ENCODE data around the gene RHOBTB1. TPM values are rescaled to one million over a fixed set of nuclear protein-coding genes. Genes with fewer than 3 reads are reported as not detected.

Gene RHOBTB1
- total RNA-seq, 1 donor from 2014 or later, result 21.5 TPM

GRCh38 chr10:60962946-60963345 lies 19.0 kb upstream of the RHOBTB1 start:
- H3K9me3 ChIP-seq (ENCODE audit: low read depth), result no peaks in the 10 kb centered on the region
- H3K36me3 Mint-ChIP-seq, result no peaks in the 10 kb centered on the region
- H3F3A ChIP-seq (ENCODE audit: low read depth), result no peaks in the 10 kb centered on the region
- no peak overlapping the region for H3K4me3 Mint-ChIP-seq
- H3K27ac ChIP-seq, result no peak overlapping the region
- no peak overlapping the region for H3K4me2 ChIP-seq
- peaks cover 4% of the 10 kb centered on the region for H3K4me1 Mint-ChIP-seq
- H3K9ac ChIP-seq, result no peak overlapping the region
- no peak for TF ChIP-seq EZH2 (IDR thresholded peaks at IDR 0.05)
- TF ChIP-seq EZH2phosphoT487 (IDR thresholded peaks at IDR 0.05), result no peak
- TF ChIP-seq CTCF (IDR thresholded peaks at IDR 0.05), result no peak
- no peaks in the 10 kb centered on the region for H3K79me2 ChIP-seq (ENCODE audit: low read depth)
- H3K4me3 ChIP-seq, result no peak overlapping the region
- no peak overlapping the region for H2AFZ ChIP-seq (replicated peaks)
- H3K27me3 Mint-ChIP-seq (ENCODE audit: insufficient read depth, low read depth), result peaks cover 2% of the 10 kb centered on the region
- H3K9me3 Mint-ChIP-seq, result no peaks in the 10 kb centered on the region
- H3K4me1 ChIP-seq, result no peaks in the 10 kb centered on the region
- H4K20me1 ChIP-seq (ENCODE audit: low read depth), result no peaks in the 10 kb centered on the region
- H3K27me3 ChIP-seq, result no peaks in the 10 kb centered on the region
- H3K27ac Mint-ChIP-seq, result no peak overlapping the region
- H3K36me3 ChIP-seq, result no peaks in the 10 kb centered on the region
- no peak for DNase-seq (ENCODE audit: low spot score)

- H2AFZ ChIP-seq (replicated peaks), result no peak overlapping the region
- no peak overlapping the region for H3K4me3 ChIP-seq
- no peak for DNase-seq (ENCODE audit: low spot score)
- H3K9ac ChIP-seq, result no peak overlapping the region
- Mint-ChIP-seq H3K27ac (no peak overlapping the region), H3K27me3 (ENCODE audit: insufficient read depth, low read depth) (no peaks in the 10 kb centered on the region), H3K36me3 (no peaks in the 10 kb centered on the region), H3K4me1 (peaks cover 4% of the 10 kb centered on the region), H3K9me3 (no peaks in the 10 kb centered on the region), H3K4me3 (no peak overlapping the region)
- H3K4me1 ChIP-seq, result no peaks in the 10 kb centered on the region
- no peaks in the 10 kb centered on the region for H4K20me1 ChIP-seq (ENCODE audit: low read depth)
- no peak overlapping the region for H3K27ac ChIP-seq
- no peaks in the 10 kb centered on the region for H3K27me3 ChIP-seq
- no peaks in the 10 kb centered on the region for H3K79me2 ChIP-seq (ENCODE audit: low read depth)
- no peaks in the 10 kb centered on the region for H3K36me3 ChIP-seq
- H3K4me2 ChIP-seq, result no peak overlapping the region
- H3K9me3 ChIP-seq (ENCODE audit: low read depth), result no peaks in the 10 kb centered on the region
- H3F3A ChIP-seq (ENCODE audit: low read depth), result no peaks in the 10 kb centered on the region
- TF ChIP-seq EZH2phosphoT487 (IDR thresholded peaks at IDR 0.05) (no peak), EZH2 (IDR thresholded peaks at IDR 0.05) (no peak), CTCF (IDR thresholded peaks at IDR 0.05) (no peak)
Observed at GRCh38 chr10:60960913-60961312, 16.9 kb upstream of the RHOBTB1 start.

- Histone ChIP-seq H3K4me3 (no peak overlapping the region), H3K27me3 (no peaks in the 10 kb centered on the region), H3K27ac (no peak overlapping the region), H2AFZ (replicated peaks) (no peak overlapping the region), H4K20me1 (ENCODE audit: low read depth) (no peaks in the 10 kb centered on the region), H3K36me3 (no peaks in the 10 kb centered on the region), H3K9ac (no peak overlapping the region), H3K4me2 (no peak overlapping the region), H3K79me2 (ENCODE audit: low read depth) (no peaks in the 10 kb centered on the region), H3K4me1 (no peaks in the 10 kb centered on the region), H3F3A (ENCODE audit: low read depth) (no peaks in the 10 kb centered on the region), H3K9me3 (ENCODE audit: low read depth) (no peaks in the 10 kb centered on the region)
- H3K36me3 Mint-ChIP-seq, result no peaks in the 10 kb centered on the region
- no peaks in the 10 kb centered on the region for H3K9me3 Mint-ChIP-seq
- no peak for TF ChIP-seq EZH2phosphoT487 (IDR thresholded peaks at IDR 0.05)
- no peak for TF ChIP-seq CTCF (IDR thresholded peaks at IDR 0.05)
- no peak for TF ChIP-seq EZH2 (IDR thresholded peaks at IDR 0.05)
- H3K4me3 Mint-ChIP-seq, result no peak overlapping the region
- H3K4me1 Mint-ChIP-seq, result peaks cover 4% of the 10 kb centered on the region
- no peaks in the 10 kb centered on the region for H3K27me3 Mint-ChIP-seq (ENCODE audit: insufficient read depth, low read depth)
- DNase-seq (ENCODE audit: low spot score), result no peak
- H3K27ac Mint-ChIP-seq, result no peak overlapping the region
Observed at GRCh38 chr10:60960031-60960430, 16.0 kb upstream of the RHOBTB1 start.
